MM.1S (cell line): ENCODE data around the gene FBXL19.

ENCODE experiments used
- CTCF ChIP-seq: fragments of 300-600 bp; sonication (generic); IDR thresholded peaks from 2 replicates; pipeline ENCODE4 v1.5.1; 2016; ENCODE audit warnings: antibody characterized with exemption, low read length, mixed read lengths
- EZH2 ChIP-seq: fragments of 300-600 bp; sonication (generic); optimal IDR thresholded peaks from 2 replicates; pipeline ENCODE3; 2017; ENCODE audit warnings: low read depth, mild to moderate bottlenecking, antibody characterized with exemption, low read length, mixed read lengths
- EZH2phosphoT487 ChIP-seq: fragments of 300-600 bp; sonication (generic); IDR thresholded peaks from 2 replicates; pipeline ENCODE4 v1.6.1; 2018; ENCODE audit warnings: antibody characterized with exemption, low read length

- TF ChIP-seq CTCF (no peak), EZH2 (no peak), EZH2phosphoT487 (no peak)
Measured at GRCh38 chr16:30888856-30889499, 34.4 kb upstream of the FBXL19 start.
